BLaER1 (cell line): ENCODE data around the gene GBF1.

Source experiments
- H3K27ac ChIP-seq: shearing (Covaris generic); formaldehyde crosslinking; 2 replicates; pipeline ENCODE4 v1.8.1; 2022
- H3K27me3 ChIP-seq: shearing (Covaris generic); formaldehyde crosslinking; 2 replicates; pipeline ENCODE4 v1.8.1; 2022
- H3K36me3 ChIP-seq: shearing (Covaris generic); formaldehyde crosslinking; 2 replicates; pipeline ENCODE4 v1.8.1; 2022
- H3K4me1 ChIP-seq: shearing (Covaris generic); formaldehyde crosslinking; 2 replicates; pipeline ENCODE4 v1.8.1; 2022
- H3K4me2 ChIP-seq: shearing (Covaris generic); formaldehyde crosslinking; 2 replicates; pipeline ENCODE4 v1.8.1; 2022
- H3K4me3 ChIP-seq: shearing (Covaris generic); formaldehyde crosslinking; 2 replicates; pipeline ENCODE4 v1.8.1; 2022
- H3K9ac ChIP-seq: shearing (Covaris generic); formaldehyde crosslinking; 2 replicates; pipeline ENCODE4 v1.8.1; 2022
- H3K9me3 ChIP-seq: shearing (Covaris generic); formaldehyde crosslinking; 2 replicates; pipeline ENCODE4 v1.8.1; 2022
- H4K20me1 ChIP-seq: shearing (Covaris generic); formaldehyde crosslinking; 2 replicates; pipeline ENCODE4 v1.8.1; 2022
- Cebpa-rat ChIP-seq: shearing (Covaris generic); IDR thresholded peaks from 2 replicates; pipeline ENCODE4 v1.8.1; 2022

GBF1 gene

DNA sequence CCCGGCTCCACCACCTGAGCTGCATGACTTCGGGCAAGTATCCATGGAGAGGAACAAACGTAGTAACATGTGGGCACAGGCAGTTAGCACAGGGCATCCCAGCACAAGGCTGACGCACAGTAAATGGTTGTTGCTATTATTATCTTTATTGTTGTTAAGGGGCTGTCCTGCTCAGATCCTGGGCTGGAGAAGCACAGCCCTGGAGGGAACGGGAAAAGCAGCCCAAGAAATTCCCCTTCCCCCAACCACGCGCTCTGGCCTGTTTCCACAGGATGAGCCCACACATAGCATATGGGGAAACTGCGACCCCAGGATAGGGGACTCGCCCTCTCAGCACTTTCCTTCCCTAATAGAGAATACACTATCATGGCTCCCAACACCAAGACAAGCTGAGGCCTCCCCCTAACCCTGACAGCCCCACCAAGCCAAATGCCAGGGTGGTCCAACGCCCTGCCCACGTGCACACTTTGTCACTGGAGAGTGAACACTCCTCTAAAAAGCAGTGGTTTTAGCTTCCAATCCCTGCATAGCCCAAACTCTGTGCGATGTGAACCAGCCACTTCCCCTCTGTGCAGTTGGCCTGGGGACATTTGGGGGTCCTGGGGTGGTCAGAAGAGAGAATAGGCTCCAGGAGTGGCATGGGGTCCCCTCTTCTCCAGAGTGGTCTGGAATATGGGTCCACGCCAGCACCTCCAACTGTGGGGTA, 162.2 kb downstream of the GBF1 start:
- Histone ChIP-seq H3K27ac (no peak overlapping the region), H3K4me3 (no peak overlapping the region), H3K36me3 (no peaks in the 10 kb centered on the region; the same call in 1 of the 2 replicates), H3K4me2 (no peak overlapping the region), H3K9ac (no peak overlapping the region), H3K27me3 (peaks cover 55% of the 10 kb centered on the region), H3K4me1 (peaks cover 2% of the 10 kb centered on the region), H4K20me1 (peaks cover 15% of the 10 kb centered on the region; the same call in 1 of the 2 replicates), H3K9me3 (no peaks in the 10 kb centered on the region)
- no peak for TF ChIP-seq Cebpa-rat

DNA sequence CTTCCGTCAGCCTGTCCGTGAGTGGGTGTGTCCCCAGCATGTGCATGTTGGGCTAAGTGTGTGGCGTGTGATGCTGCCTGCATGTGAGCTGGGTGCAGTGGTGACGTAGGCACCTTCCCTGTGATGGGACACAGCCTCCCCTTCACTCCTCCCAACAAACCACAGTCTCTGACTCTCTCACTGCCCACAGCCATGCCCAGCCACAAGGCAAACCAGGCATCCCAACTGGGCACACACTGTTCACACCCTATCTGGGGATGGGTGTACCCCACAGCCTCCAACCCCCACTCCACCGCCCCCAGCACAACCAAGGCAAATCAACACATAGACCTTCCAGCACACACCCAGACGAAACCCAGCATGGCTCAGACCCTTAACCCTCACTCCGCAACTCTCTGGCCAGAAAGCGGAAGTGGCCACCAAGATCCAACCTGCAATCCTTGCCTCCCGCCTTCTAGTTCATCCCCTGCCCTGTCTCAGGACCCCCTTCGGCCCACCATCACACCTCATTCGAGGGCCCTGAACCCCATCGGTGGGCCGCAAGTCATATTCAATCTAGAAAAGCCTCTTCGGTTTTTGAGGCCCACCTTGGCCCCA, 162.9 kb downstream of the GBF1 start:
- Histone ChIP-seq H4K20me1 (peaks cover 15% of the 10 kb centered on the region; the same call in 1 of the 2 replicates), H3K36me3 (no peaks in the 10 kb centered on the region; the same call in 1 of the 2 replicates), H3K9ac (no peak overlapping the region), H3K9me3 (no peaks in the 10 kb centered on the region), H3K4me3 (no peak overlapping the region), H3K27me3 (peaks cover 61% of the 10 kb centered on the region), H3K4me2 (no peak overlapping the region), H3K4me1 (peaks cover 8% of the 10 kb centered on the region), H3K27ac (no peak overlapping the region)
- no peak for TF ChIP-seq Cebpa-rat

DNA sequence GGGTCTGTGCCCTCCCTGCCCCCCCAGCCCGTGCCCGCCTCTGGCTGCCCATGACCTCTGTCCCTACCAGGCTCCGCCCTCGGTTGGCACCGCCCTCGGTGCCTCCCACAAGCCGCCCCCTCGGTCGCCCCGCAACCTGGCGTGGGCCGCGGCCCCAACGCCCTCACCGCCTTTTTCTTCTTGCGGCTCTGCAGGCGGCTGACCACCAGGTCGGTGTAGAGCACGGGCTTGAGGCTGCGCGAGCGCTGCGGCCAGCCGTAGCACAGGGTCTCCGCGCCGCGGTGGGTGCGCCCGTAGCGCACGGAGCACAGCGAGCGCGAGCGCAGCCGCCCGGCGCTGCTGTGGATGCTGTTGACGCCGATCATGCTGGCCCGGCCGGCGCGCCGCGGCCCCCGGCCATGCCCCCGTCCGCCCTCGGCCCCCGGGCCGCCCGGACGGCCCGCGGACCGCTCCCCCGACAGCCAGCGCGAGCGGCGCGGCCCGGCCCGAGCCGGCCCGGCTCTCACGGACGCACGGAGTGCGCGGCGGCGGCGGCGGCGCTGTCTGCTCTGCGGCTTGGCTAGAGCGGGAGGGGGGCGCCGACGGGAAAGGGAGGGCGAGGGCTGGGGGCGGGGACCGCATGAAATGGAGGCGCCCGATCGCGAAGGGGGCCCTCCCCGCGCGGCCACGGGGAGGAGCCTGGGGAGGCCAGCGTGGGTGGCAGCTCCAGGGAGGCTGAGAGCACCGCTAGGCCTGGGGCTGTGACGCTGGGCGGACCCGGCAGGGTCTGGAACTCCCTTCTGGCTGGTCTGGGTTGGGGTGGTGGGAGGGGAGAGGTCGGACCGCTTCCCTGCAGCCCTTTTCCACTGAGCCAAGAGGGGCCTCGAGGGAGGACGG, 163.6 kb downstream of the GBF1 start:
- Histone ChIP-seq H3K36me3 (no peaks in the 10 kb centered on the region), H4K20me1 (peaks cover 15% of the 10 kb centered on the region; the same call in 1 of the 2 replicates), H3K9me3 (no peaks in the 10 kb centered on the region), H3K4me1 (peaks cover 12% of the 10 kb centered on the region), H3K4me3 (no peak overlapping the region), H3K4me2 (no peak overlapping the region), H3K9ac (no peak overlapping the region), H3K27me3 (peaks cover 67% of the 10 kb centered on the region), H3K27ac (no peak overlapping the region)
- no peak for TF ChIP-seq Cebpa-rat

DNA sequence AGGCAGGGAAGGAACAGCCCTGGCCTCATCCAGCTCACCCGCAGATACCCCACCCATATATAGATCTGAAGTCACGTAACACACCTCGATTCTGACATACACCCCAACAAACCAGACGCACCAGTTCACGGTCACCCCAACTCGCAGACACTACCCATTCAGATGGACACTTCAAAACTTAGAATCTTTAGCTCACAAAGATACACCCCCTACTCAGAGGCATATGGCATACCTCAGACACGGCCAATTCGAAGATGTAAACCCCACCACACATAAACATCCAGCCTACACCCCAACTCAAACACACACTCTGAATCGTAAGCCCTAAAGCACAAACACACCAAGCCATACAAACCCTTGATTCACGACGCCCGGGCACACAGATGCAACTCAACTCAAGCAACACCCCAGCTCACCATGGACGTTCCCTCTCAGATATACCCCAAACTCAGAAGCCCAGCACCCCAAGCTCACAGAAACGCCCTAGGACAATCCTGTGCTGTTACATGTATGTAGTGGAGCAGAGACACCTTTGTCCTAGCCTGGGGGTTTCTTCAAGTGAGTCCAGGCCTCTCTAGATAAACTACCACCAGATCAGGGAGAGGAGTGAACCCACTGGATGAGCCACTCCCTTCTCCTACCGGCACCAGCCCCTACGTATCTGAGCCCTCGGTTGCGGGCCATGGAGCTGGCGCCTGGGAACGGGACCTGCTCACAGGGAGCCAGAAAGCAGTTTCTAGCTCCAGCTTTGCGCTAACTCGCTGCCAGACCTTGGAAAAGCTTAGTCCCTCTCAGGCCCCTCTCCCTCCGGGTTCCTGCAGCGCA, 164.5 kb downstream of the GBF1 start:
- Histone ChIP-seq H3K27me3 (peaks cover 74% of the 10 kb centered on the region), H4K20me1 (peaks cover 15% of the 10 kb centered on the region; the same call in 1 of the 2 replicates), H3K4me2 (no peak overlapping the region), H3K9me3 (no peaks in the 10 kb centered on the region), H3K36me3 (no peaks in the 10 kb centered on the region), H3K27ac (no peak overlapping the region), H3K4me1 (peaks cover 12% of the 10 kb centered on the region), H3K9ac (no peak overlapping the region), H3K4me3 (no peak overlapping the region)
- no peak for TF ChIP-seq Cebpa-rat

DNA sequence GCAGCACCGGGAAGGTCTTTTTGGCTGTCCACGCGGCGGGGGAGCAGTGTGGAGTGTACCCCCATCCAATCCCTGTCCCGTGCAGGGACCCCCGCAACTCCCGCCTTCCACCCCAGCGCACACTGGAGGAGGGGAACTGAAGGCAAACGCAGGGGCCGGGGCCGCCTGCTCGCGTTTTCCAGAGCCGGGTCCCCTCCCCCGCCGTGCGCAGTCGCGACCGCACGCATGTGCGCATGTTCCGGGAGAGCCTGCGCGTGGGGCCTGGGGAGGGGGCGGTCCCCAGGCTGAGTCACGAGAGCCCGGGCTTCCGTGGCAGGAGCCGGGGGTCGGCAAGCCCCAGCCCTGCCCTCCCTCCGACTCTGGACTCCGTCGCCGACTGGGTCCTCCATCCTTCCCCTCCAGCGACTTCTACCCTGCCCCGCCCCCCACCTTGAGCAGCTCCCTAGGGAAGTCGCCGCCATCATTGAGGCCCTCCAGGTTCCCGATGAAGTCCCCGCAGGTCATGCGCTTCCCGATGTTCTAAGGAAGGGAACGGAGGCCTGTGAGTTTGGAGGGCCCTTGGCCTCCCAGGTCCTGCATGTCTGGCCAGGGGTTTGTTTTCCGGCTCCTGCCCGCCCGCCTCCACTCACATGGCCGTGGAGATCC, 165.2 kb downstream of the GBF1 start:
- Histone ChIP-seq H3K27ac (no peak overlapping the region), H3K9me3 (no peaks in the 10 kb centered on the region), H3K9ac (no peak overlapping the region), H3K4me2 (no peak overlapping the region), H3K4me3 (no peak overlapping the region), H3K4me1 (peaks cover 12% of the 10 kb centered on the region), H3K36me3 (no peaks in the 10 kb centered on the region), H3K27me3 (peaks cover 80% of the 10 kb centered on the region), H4K20me1 (peaks cover 15% of the 10 kb centered on the region; the same call in 1 of the 2 replicates)
- no peak for TF ChIP-seq Cebpa-rat

DNA sequence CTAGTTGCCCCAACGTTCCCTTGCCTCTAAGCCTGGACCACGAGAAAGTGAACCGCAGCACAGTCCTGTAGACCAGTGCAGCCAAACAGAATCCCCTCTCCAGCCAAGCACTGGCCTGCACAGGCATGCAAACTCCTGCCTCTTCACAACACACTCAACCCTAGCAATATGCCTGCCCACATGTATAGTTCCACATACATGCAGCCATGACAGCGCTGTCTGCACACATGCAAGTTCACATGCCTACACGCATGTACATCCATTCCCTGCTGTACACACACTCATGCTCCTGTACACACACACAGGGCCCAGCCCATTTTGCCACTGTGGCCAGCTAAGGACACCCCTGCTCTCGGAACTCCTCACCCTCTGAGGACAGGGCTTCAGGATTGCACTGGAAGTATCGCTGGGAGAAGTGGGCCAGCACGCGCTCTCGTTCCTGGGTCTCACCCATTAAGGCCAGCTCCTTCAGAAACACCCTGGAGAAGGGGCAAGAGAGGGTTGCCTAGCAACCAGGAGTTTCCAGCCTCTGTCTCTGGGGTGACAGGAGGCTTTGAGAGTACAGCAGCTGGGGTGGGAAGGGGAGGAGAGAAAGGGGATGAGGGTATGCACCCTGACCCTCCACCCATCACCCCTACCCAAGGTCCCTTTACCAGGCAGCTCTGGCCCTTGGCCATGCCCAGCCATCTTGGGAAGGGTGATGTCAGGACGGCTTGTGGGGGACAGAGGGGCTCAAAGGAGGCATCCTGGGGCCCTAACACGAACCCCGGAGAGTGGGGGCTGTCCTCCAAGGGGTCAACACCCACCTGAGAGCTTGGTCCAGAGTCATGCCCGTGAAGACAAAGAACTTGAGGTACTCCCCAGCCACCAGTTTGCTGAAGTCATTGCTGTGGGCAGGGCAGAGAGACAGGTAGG, 166.3 kb downstream of the GBF1 start:
- no peak overlapping the region for H3K4me3 ChIP-seq
- no peaks in the 10 kb centered on the region for H3K9me3 ChIP-seq
- TF ChIP-seq Cebpa-rat, result no peak
- H3K9ac ChIP-seq, result no peak overlapping the region
- H3K4me1 ChIP-seq, result peaks cover 12% of the 10 kb centered on the region
- no peak overlapping the region for H3K4me2 ChIP-seq
- no peaks in the 10 kb centered on the region for H3K36me3 ChIP-seq
- H3K27ac ChIP-seq, result no peak overlapping the region
- peaks cover 15% of the 10 kb centered on the region; the same call in 1 of the 2 replicates for H4K20me1 ChIP-seq
- peaks cover 91% of the 10 kb centered on the region for H3K27me3 ChIP-seq

DNA sequence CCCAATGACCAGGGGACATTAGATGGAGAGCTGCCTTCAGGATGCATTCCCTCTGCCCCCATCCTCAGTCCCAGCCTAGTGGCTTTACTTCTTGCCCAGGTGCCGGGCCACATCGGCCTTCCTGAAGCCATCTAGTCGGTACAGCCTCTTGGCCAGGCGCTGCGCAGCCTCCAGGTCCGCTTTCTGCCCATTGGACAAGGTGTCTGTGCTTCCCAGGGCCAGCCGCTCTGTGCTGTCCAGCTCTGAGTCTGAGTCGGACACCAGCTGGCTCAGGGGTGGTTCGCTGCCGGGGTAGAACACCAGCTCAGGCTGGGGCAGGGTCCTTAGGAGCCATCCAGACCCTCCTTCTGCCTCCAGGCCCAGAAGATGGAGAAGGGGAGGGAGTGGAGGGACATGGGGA, 167.0 kb downstream of the GBF1 start:
- Histone ChIP-seq H3K4me1 (peaks cover 12% of the 10 kb centered on the region), H4K20me1 (peaks cover 15% of the 10 kb centered on the region; the same call in 1 of the 2 replicates), H3K27me3 (peaks cover 95% of the 10 kb centered on the region), H3K4me2 (0 out of 2 replicates have a peak overlapping the region, but pooled peaks have one; percentile 63), H3K9ac (no peak overlapping the region), H3K36me3 (no peaks in the 10 kb centered on the region), H3K27ac (no peak overlapping the region), H3K4me3 (no peak overlapping the region), H3K9me3 (no peaks in the 10 kb centered on the region)
- TF ChIP-seq Cebpa-rat, result no peak
